Hematopoietic multipotent progenitor cell treated with erythropoietin and hydrocortisone succinate and interleukin-3 and kit ligand, for 6 days (in vitro differentiated cells): ENCODE data around the gene RTN1.

Experiments used
- DNase-seq: peaks from one replicate; pipeline ENCODE4 v3.0.0-alpha.2; 2015

Gene RTN1

DNA sequence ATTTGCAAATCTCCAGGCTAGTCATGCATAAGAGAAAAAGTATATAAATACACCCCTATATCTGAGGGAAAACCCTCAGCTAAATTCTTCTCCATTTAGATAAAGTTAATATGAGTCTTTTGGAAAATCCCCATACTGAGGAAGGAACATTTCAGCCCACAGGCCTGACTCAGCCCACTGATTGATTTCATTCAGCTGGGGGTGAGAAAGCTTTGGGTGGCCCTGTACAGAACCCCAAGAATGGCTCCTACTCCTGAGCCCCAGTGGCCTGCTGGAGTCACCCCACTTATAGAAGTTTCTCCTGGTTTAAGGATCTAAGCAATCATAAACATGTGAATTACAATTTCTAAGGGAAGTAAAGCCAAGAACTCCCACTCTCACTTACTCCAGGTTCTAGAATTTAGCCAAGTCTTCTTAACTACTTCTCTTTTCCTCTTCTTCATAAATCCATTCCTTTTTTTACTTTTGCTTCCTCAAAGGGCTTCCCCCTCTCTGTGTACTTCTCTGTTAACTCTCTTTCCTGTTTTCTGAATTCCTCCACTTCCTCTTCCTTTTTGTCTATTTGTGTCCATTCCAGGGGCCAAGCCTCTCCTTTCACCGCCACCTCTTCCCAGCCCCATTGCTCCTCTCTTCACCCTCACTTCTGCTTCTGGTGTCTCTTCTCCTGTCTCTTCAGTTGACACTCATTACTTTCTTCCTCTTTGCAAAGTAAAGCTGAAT is 21.0 kb downstream of the RTN1 start:
- no peak for DNase-seq

DNA sequence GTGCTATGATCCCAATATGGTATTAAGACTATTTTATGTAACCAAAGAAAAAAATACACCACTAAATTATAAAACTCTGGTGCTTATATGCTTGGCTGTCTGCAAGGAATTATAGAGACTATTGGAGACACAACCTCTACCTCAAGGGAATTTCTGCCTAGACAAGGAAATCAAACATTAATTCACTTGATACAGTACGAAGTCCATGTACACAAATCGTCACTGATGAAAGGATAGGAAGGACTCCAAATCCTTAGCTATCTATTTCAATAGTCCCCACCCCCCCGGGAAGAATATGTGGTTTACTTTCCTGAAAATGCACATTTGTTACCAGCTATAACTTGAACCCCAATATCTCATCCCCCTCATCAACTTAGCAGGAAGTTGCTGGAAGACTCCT is 21.9 kb downstream of the RTN1 start:
- DNase-seq: no peak

DNA sequence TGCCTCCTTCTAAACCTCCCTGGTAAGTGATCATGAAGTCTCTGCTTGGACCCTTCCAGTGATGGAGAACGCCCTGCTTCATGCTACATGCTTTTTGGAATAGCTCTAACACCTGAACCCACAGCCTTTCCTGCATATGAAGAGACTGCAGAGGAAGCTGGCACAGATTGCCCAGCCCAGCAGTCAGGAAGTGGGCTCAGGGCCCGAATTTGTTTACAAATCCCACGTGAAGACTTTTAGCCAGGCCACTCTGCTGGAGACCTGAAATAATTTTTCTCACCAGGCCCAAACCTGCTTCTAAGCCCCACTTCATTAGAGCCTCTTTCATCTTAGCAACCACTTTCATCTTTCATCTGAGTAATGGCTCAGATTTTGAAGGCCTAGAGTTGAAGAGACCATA is 22.9 kb downstream of the RTN1 start:
- DNase-seq: no peak

DNA sequence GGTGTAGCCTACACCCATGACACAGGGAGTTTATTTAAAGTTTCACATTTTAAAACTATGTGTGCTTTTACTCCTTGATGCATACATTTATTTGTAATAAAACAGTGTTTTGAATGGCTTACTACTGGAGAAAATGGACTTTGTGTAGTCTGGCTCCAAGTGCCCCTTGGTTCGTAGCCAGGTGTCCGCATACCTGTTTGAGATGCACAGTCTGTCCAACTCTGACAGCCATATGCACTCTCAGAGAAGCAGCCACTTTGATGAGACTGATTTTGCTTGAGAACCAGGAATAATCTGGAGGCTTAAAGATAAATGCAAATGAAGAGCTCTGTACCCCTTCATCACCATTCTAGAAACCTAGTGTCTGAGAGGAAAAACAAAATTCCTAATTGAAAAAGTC is 24.0 kb downstream of the RTN1 start:
- no peak for DNase-seq

DNA sequence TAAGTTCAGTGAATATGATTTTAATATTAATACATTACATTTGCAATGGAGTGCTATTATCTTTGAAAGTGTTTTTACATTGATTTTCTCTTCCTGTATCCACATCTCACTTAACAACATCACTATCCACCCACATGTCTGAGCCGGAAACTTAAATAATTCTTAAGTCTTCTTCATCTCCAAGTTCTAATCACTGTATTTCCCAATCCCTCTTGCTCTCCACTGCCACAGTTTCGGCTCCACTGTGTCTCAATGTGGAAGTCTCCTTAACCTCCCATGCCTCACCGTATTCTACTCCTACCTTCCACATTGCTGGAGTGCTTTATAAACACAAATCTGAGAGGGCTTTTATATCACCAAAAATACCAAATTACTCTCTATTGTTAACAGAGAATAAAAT is 25.3 kb downstream of the RTN1 start:
- no peak for DNase-seq

DNA sequence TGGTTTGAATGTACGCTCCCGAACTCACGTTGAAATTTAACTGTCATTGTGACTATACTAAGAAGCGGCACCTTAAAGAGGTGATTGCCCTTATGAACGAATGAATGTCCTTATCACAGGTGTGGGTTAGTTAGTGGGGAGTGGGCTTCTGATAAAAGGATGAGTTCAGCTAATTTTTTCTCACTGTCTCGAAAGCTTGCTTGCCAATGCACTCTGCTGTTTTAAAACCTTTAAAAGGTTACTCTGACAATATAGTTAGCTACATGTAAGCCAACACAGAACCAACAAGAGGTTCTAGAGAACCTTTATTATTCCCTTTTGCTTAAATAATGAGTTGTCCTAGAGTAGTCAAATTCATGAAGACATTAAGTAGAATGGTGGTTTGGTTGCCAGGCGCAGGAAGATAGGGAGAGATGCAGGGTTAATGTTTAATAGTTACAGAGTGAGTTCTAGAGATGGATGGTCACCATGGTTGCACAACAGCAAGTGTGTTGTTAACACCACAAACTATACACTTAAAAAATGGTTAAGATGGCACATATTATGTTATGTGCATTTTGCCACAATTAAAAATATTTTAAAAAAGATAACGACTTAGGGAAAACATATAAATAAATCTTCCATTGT is 26.3 kb downstream of the RTN1 start:
- DNase-seq: no peak

DNA sequence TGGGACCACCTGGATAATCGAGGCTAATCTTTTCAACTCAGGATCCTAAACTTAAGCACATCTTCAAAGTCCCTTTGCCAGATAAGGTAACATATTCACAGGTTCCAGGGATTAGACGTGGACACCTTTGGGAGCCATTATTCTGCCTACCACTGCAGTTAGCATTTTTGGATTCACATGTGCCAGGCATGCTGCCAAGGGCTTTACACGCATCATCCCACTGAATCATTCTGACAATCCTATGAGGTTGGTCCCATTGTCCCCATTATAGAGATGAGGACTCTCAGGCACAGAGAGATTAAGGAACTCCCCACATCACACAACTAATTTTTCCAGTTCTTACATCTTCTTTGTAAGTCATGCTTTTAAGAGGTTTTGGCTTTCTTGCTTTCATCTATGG is 34.5 kb downstream of the RTN1 start:
- no peak for DNase-seq

DNA sequence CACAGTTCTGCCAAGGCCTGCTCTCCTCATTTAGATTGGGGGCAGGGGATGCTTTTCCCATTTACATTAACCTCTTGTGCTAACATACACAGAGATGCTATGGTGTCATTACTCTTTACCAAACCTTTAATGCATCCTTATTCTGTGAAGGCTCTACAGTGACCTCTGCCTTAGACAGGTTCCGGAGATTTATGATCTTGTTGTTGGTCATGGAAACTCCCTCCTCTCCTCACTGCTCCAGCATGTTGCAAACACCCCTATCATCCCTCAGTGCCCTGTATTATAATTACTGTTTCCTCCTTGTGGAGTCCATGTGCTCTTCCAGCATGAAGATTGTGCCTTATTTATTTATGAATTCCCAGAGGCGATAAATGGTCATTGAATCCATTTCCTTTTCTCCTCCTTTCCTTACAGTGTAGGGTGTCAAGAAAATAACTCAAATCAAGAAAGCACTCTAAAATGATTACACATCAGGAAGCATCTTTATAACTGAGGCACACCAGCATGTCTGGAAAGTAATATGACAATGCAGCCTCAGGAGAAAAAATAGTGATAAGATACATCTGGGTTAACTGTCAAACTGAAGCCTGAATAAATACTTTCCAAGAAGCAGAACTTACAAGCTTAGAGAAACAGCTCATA is 37.8 kb downstream of the RTN1 start:
- DNase-seq: no peak

DNA sequence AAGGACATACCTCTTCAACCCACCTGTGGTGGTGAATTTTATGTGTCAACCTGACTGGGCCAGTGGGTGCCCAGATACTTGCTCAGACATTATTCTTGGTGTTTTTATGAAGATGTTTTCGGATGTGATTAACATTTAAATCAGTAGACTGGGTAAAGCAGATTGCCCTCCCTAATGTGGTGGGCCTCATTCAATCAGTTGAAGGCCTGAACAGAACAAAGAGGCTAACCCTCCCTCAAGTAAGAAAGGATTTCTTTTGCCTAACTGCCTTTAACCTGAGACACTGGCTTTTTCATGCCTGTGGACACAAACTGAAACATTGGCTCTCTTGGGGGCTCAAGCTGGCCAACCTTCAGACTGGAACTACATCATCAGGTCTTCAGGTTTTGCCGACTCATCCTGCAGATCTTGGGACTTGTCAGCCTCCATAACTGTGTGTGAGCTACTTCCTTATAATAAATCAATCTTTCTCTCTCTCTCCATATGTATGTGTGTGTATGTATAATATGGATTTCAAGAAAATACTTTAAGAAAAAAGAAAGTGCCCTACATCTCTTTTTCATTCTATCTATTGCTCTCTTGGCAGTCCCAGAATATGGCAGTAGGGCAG is 39.4 kb downstream of the RTN1 start:
- no peak for DNase-seq

DNA sequence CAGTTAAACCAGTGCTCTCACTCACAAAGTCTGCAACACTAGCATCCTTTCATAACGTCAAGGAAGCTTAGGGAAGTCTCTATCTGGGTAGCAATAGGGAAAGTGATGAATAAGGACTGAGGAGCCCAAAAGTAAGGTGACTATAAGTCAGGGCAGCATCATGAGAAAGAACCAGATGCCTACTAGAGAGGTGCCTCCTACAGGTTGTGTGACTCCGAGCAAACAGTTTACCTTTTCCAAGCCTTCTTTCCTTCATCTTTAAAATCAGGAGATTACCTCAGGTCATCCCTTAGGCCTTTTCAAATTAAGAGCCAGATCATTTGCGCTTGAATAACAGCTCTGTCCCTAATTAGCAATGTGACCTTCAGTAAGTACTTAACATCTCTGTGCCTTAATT is 40.2 kb downstream of the RTN1 start:
- DNase-seq: no peak

DNA sequence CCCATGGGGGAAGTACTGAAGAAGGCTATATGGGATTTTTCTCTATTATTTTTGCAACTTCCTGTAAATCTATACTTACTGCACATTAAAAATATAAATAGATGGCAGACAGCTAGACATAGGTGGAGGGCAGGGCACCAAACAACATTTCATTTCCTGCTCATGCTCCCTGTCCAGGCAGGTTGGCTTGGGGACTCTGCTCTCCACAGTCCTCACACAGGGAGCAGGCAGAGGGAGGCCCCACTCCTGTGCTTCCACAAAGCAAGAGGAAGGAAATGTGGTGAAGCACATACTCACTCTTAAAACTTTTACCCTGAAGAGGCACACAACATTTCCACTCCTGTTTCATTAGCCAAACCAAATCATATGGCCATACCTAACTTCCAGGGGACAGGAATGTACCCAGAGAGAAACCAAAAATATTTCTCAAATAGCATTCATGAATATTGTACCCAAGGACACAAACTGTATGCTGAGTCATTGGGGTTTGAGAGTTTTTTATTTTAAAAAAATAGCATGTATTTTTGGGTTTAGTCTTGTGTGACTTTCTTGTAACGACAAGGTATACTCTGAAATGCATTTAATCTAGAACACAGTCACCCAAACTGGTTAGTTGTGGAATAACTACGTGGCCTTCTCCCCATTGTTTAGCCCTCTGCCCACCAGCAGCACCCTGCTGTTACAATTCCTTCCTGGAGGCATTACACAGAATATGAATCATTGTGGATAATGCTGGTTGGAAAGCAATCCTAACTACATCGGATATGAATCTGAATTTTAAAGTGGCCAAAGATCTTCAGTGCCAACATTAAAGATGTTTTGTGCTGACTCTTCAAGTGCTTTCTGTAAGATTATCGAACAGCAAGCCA is 40.9 kb downstream of the RTN1 start:
- DNase-seq: peak; percentile 2

DNA sequence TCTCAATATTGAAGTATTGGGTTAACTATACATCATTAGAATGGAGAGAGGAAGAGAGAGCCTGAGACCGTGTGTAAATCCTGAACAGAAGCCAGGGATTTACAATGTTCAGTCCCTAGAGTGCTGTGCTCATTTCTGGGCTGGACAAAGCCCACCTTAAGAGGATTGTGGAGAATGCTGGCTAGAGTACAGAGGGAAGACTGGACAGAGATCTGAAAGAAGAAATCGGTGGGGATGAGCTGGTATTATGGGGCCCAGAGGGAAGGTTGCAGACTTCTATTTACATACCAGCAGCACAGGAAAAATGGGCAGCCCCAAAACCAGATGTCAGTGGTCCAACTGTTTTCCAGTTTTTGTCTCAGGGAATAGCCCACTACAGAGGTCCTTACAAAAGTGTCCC is 42.3 kb downstream of the RTN1 start:
- no peak for DNase-seq

DNA sequence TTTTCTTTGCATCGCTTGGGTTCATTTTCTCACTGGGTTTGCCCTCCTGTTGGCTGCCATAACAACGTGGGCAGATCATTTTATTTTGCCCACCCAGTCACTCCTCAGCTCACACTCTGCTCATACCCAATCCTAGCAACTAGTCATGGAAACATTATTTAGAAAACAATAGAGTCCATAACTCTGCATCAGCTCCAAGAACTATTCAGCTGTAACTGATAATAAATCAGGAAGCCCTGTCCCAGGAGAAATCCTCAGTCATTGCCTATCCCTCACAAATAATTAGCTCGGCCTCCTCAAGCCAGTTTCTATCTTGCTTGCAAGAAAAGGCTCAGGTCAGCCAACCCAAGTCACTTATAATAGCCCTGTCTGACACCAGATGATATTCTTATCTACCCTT is 43.2 kb downstream of the RTN1 start:
- no peak for DNase-seq

DNA sequence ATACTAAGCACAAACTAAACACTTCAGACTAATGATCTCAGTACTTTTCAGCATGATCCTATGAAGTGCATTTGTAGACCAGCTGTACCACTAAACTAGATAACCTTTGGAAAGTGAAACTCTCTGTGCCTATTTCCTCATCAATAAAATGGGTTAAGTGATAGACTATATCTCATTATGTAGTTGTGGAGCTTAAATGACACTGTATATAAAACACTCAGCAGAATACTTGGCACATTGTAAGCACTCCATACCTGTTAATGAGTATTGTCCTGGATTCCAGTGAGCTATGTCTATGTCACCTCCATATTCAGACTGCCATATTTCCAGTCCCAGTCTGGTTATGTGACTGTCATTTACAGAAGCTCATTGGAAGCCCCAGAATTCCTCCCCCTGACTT is 44.4 kb downstream of the RTN1 start:
- DNase-seq: no peak

DNA sequence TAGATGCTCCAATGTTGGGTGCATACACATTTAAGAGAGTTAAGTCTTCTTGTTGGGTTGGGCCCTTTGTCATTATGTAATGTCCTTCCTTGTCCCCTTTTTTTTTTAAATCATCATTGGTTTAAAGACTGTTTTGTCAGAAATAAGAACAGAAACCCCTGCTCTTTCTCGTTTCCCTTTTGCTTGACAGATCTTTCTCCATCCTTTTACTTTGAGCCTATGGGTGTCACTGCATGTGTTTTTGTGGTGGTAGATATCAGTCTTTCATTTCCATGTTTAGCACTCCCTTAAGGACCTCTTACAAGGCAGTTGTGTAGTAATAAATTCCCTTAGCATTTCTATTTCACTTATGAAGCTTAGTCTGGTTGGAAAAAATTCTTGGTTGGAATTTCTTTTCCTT is 47.4 kb downstream of the RTN1 start:
- DNase-seq: no peak

DNA sequence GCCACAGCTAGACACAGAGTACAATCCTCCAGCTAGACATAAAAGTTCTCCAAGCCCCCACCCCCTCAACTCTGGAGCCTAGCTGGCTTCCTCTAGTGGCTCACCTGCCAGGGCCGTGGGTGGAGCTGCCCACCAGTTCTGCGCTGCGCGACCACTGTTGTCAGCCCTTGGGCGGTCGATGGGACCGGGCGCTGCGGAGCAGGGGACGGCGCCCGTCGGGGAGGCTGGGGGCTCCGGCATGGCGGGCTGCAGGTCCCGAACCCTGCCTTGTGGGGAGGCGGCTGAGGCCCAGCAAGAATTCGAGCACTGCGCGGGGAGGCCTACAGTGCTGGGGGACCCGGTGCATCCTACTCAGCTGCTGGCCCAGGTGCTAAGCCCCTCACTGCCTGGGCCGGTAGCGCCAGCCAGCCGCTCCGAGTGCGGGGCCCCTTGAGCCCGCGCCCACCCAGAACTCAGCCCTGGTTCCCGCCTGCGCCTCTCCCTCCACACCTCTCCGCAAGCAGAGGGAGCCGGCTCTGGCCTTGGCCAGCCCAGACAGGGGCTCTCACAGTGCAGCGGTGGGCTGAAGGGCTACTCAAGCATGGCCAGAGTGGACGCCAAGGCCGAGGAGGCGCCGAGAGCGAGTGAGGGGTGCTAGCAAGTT is 51.0 kb downstream of the RTN1 start:
- no peak for DNase-seq

DNA sequence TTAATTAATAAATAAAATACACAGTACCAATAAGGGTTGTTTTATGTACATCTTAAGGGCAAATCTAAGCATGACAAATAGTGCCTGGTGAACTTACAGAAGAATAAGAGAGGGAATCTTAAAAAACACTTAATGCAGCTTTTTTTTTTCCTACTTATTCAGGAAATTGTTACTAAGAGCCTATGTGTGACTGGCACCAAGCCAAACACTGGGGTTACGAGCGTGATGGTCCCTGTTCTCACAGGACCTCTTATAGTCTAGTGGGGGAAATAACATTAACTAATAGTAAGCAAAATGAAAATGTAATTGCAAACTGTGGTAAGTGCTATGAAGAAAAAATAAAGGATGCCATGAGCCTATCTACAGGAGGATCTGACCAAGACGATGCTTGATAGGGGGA is 53.6 kb downstream of the RTN1 start:
- DNase-seq: peak; percentile 3

DNA sequence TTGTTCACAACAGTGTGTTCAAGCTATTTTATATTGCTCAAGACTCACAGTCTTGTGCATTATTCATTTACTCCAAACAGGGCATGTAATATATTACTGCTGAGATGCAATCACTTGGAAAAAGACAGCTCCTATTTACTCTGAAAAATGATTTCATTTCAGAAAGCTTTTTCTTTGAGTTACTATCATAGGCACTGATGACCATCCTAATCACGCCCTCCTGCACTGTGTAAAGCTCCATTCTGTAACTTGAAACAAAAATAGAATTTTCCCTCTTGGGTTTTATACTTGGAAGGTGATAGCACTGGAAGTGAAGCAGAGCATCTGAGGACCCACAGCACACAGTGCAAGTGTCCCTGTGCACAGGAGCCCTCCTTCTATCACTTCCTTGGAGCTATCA is 55.6 kb downstream of the RTN1 start:
- no peak for DNase-seq

DNA sequence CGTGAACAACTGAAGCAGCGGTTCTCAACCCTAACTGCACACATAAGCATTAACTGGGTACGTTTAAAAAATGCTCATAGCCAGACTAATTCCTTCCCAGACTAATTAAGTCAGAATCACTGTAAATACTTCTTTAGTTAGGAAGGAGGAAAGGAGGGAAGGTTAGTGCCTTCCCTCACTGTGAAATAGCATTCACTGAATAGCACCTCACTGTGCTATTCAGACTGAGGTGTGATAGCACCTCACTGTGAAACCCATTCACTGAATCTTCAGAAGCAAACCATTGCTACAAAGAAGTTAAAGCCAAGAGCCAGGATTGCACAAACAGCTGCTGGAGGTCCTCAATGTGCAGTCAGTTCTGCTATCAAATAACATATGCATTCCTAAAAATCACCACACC is 58.8 kb downstream of the RTN1 start:
- no peak for DNase-seq

DNA sequence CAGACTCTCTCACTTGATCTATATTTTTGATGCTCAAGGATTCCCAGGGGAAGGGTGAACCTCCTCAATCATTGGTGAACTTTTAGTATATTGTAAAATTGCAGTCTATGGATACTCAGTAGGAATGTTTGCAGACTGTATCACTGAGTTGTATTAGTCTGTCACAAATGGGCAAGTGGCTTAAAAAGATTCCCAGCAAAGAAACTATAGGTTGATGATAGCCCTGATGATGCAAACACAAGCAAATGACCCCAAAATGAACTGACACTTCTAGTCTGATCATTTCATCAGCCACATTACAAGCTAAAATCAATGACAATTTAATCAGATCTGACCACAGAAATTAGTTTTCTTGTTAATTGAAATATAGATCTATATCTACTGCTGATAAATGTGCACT is 59.5 kb downstream of the RTN1 start:
- no peak for DNase-seq

DNA sequence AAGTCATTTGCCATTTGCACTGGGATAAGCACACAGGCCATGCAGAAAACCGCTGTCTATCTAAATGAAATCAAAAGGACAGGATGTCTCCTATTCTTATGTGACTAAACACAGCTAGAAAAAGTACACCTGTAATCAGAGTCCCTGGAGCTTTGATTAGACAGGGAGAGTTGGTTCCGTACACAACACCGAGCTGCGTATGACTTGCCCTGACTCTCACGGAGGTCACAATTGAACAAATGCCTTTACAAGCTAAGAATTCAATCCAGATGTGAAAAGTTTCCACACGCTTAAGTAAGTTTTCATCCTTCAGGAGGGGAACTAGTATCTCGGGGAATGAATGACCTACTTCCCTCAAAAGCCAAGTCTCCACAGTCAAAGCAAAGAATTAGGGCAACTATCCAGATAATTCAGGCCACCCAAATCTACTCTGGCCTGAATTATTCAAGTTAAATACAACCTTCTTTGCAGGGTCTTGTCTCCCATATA is 67.5 kb downstream of the RTN1 start:
- no peak for DNase-seq

DNA sequence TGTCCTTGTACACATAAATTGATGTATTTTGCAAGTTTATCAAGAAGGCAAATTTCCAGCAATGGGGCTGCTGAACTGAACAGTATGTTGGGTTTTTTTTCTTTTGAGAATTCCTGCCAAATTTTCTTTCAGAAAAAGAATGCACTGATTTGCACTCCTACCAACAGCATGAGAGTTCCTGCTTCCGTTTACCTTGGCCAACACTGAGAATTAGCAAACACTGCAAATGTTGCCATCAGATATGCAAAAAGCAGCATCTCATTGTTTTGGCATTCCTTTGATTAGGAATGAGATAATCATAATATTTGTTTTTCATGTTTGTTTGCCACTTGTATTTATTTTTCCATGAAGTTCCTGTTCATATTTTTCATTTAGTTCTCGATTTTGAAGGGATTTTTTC is 82.4 kb downstream of the RTN1 start:
- DNase-seq: no peak
